Ascending aorta (tissue), 2 donors: ENCODE measurements around the gene PREPL. TPM values are rescaled to one million over a fixed set of nuclear protein-coding genes. Genes with fewer than 3 reads are reported as not detected.

Experiments used
- DNase-seq, 2 donors: peaks; one replicate each; pipeline ENCODE4 v3.0.0-alpha.2; 2019; ENCODE audit warnings: low spot score in 2 of 2
- H3K27ac ChIP-seq, 2 donors: fragments of 200-600 bp; sonication (generic); one replicate each; pipeline ENCODE4 v1.5.1; 2016 to 2017; ENCODE audit warnings: mild to moderate bottlenecking in 1 of 2
- H3K27me3 ChIP-seq: fragments of 200-600 bp; sonication (generic); one replicate; pipeline ENCODE4 v1.5.1; 2017
- H3K36me3 ChIP-seq, 2 donors: fragments of 200-600 bp; sonication (generic); one replicate each; pipeline ENCODE4 v1.5.1; 2016
- H3K4me1 ChIP-seq, 2 donors: fragments of 200-600 bp; sonication (generic); one replicate each; pipeline ENCODE4 v1.5.1; 2016 to 2017; ENCODE audit warnings: mild to moderate bottlenecking in 1 of 2
- H3K4me3 ChIP-seq, 2 donors: fragments of 200-600 bp; sonication (generic); one replicate each; pipeline ENCODE4 v1.5.1; 2016 to 2017; ENCODE audit warnings: mild to moderate bottlenecking in 1 of 2
- H3K9me3 ChIP-seq, 2 donors: fragments of 200-600 bp; sonication (generic); one replicate each; pipeline ENCODE4 v1.5.1; 2016
- CTCF ChIP-seq, 3 experiments: fragments of 200-600 bp in 2 of 3; fragments of 450-650 bp in 1 of 3; sonication (generic) in 2 of 3; IDR thresholded peaks; one replicate each; pipeline ENCODE4 v1.5.1; 2016 to 2019; ENCODE audit warnings: antibody characterized with exemption in 3 of 3, mild to moderate bottlenecking in 1 of 3, moderate library complexity in 1 of 3
- intact Hi-C: fragments of 100-400 bp; cut with DNase I; formaldehyde crosslinking; loops from one replicate; pipeline ENCODE4 v1.15.1; 2023
- total RNA-seq: library from RNA; depleted of rRNA; stranded (reverse); fragments of >200 nt; gene quantifications from one replicate; pipeline ENCODE4 v1.1.0, GENCODE V29; 2016

Gene PREPL
- total RNA-seq, 1 donor from 2014 or later = 22.6 TPM

- Histone ChIP-seq H3K4me3 (no peak overlapping the region), H3K9me3 (peaks cover 0 to 11% of the 10 kb centered on the region in 2 donors), H3K36me3 (no peaks in the 10 kb centered on the region), H3K4me1 (no peaks in the 10 kb centered on the region), H3K27ac (no peak overlapping the region), H3K27me3 (no peaks in the 10 kb centered on the region)
- intact Hi-C loops = loop anchor here (10.0 kb wide), 1 partner anchor 285 kb away; no protein-coding TSS in a partner anchor
- TF ChIP-seq CTCF (IDR thresholded peaks at IDR 0.05) = no peak
- no peak for DNase-seq
These were observed 8.1 kb upstream of the PREPL start for GRCh38 chr2:44369392-44369791.

GRCh38 chr2:44367591-44367990, 6.3 kb upstream of the PREPL start:
- Histone ChIP-seq H3K27ac (no peak overlapping the region), H3K36me3 (no peaks in the 10 kb centered on the region), H3K27me3 (no peaks in the 10 kb centered on the region), H3K4me1 (no peaks in the 10 kb centered on the region), H3K9me3 (peaks cover 0 to 11% of the 10 kb centered on the region in 2 donors), H3K4me3 (no peak overlapping the region)
- intact Hi-C loops = loop anchor here (10.0 kb wide), 1 partner anchor 283 kb away; no protein-coding TSS in a partner anchor
- no peak for DNase-seq
- no peak for TF ChIP-seq CTCF (IDR thresholded peaks at IDR 0.05)

GRCh38 chr2:44364604-44365003, 3.3 kb upstream of the PREPL start:
- DNase-seq = no peak
- Histone ChIP-seq H3K4me1 (peaks cover 4 to 7% of the 10 kb centered on the region in 2 donors), H3K27me3 (no peaks in the 10 kb centered on the region), H3K36me3 (no peaks in the 10 kb centered on the region), H3K27ac (no peak overlapping the region), H3K9me3 (peaks cover 0 to 3% of the 10 kb centered on the region in 2 donors), H3K4me3 (no peak overlapping the region)
- intact Hi-C loops = loop anchor here (5.0 to 10.0 kb wide), 4 partner anchors 37 to 367 kb away; partner anchors contain the start of gene LRPPRC
- no peak for TF ChIP-seq CTCF (IDR thresholded peaks at IDR 0.05)

- DNase-seq = peak in 1 of 2 donors; percentile 68
- Histone ChIP-seq H3K36me3 (no peaks in the 10 kb centered on the region), H3K27ac (peak overlapping the region; percentile 88 to 99), H3K4me1 (peaks cover 4 to 25% of the 10 kb centered on the region in 2 donors), H3K27me3 (no peaks in the 10 kb centered on the region), H3K4me3 (peak overlapping the region; percentile 88 to 98), H3K9me3 (no peaks in the 10 kb centered on the region)
- no peak for TF ChIP-seq CTCF (IDR thresholded peaks at IDR 0.05)
- intact Hi-C loops = loop anchor here (5.0 to 10.0 kb wide), 4 partner anchors 35 to 365 kb away; partner anchors contain the start of gene LRPPRC
These were observed 1.1 kb upstream of the PREPL start for GRCh38 chr2:44362207-44363015.

- Histone ChIP-seq H3K9me3 (no peaks in the 10 kb centered on the region), H3K4me3 (peak overlapping the region; percentile 88 to 98), H3K27me3 (no peaks in the 10 kb centered on the region), H3K36me3 (no peaks in the 10 kb centered on the region), H3K4me1 (peaks cover 4 to 27% of the 10 kb centered on the region in 2 donors), H3K27ac (peak overlapping the region; percentile 88 to 99)
- intact Hi-C loops = loop anchor here (1.0 to 10.0 kb wide), 7 partner anchors 10 to 364 kb away; partner anchors contain the start of genes LRPPRC and PPM1B
- TF ChIP-seq CTCF (IDR thresholded peaks at IDR 0.05) = no peak
- DNase-seq = no peak
These were observed 455 bp downstream of the PREPL start for GRCh38 chr2:44360749-44361329.
